Bladder microvascular endothelial cell (primary cell): ENCODE results near the gene USP14. TPM values are rescaled to one million over a fixed set of nuclear protein-coding genes. Genes with fewer than 3 reads are reported as not detected.

ENCODE experiments used
- total RNA-seq: library from RNA; depleted of rRNA; stranded (reverse); fragments of >200 nt; gene quantifications from 2 replicates; pipeline ENCODE4 v1.2.3, GENCODE V29; 2014

USP14 gene
- 14.2 and 63.6 TPM in 2 replicates for total RNA-seq

DNA sequence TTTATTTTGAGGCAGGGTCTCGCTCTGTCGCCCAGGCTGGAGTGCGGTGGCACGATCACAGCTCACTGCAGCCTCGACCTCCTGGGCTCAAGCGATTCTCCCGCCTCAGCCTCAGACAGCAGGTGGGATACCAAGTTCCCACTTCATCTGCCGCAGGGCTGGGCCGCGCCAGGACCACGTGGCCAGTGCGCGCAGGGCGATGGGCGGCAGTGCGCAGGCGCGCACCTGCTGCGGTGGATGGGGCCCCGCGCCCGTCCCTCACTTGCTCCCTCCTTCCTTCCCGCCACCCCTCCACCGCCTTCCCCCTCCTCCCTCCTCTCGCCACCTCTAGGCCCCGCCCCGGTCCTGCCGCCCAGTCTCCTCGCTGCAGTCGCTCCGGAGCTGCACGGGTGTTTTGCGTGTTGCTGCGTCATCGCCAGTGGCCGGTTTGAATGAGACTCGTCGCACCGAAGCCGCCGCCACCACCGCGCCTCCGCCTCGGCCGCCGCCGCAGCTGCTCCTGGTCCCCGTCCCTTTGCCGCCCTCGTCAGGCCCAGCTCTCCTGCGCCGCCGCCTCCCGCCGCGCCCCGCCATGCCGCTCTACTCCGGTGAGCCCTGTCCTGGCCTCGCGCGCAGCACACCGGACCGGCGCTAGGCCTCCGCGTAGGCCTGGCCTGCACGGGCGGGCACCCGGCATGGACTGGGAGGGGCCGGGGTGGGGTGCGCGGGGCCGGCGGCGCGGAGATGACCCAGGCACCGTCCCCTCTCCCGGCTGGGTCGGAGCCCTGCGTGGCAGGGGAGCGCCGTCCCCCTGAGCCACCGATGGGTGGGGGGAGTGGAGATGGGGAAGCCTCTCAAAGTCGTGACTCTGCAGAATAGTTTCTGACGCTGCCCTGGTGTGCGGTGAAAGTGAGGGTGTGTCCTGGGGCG is at the start of gene USP14:
TSS of gene USP14 (plus strand) at position 430 of the 909 bp plus-strand sequence. CDS start at position 572, 142 bp downstream.

Other genes with a start within 250 kb of the USP14 start
- not detected in 2 replicates for gene TUBB8B, start 108.9 kb upstream of the USP14 start, total RNA-seq
- 16.2 and 48.3 TPM in 2 replicates for gene THOC1, start 109.5 kb downstream of the USP14 start, total RNA-seq